ENCODE measurements around the gene VDAC1.

The VDAC1 gene

DNA sequence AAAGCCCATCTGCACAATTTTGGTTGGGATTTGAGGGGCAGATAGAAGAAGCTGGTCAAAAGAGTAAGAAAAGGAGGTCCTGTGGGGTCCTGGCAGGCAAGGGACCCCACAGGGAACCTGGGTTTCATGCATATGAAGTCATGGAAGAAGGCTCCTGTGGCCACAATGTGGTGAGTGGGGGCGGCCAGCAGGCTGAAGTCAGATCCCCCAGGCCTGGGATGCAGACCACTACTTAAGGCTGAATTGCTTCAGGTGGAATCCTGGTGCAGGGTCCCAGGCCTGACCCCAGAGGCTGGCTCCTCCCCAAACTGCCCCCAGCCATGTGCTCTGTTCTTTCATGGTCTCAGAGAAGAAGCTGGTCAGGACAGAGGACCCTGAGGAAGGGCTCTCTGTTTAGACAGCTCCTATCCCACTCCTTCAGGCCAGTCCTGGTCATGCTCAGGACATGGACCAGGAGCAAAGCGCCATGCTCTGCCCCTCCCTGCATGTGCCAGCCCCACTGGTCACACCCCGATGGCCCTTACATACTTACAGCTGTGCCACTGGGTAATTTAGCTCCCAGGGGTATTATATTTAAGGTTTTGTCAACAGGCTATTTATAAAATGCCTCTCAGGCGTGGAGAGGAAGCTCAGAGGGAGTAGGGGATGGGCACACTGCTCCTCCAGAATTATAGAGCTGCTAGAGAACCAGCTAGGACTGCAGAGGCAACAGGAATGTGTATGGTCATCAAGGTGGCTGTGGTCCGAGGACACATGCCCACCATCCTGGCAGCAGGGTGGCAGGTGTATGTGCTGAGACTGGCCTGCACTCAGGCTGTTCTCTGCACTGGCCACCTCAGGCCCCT is 69.7 kb downstream of the VDAC1 start:
- Histone ChIP-seq H3K4me2 (no peak overlapping the region), H3K27me3 (ENCODE audit: insufficient read depth, low read depth) (no peaks in the 10 kb centered on the region), H3K9ac (no peak overlapping the region), H3K4me1 (ENCODE audit: low read depth, poor library complexity, severe bottlenecking) (peaks cover 5% of the 10 kb centered on the region), H3K27ac (no peak overlapping the region), H3K36me3 (ENCODE audit: insufficient read depth) (no peaks in the 10 kb centered on the region), H2AFZ (ENCODE audit: low read depth) (no peak overlapping the region), H3K4me3 (IDR thresholded peaks at IDR 0.05; ENCODE audit: insufficient read depth, low read depth, low read length) (no peak overlapping the region), H4K20me1 (ENCODE audit: insufficient read depth) (no peaks in the 10 kb centered on the region), H3K79me2 (ENCODE audit: insufficient read depth, low read depth) (no peaks in the 10 kb centered on the region)
- TF ChIP-seq, protein P1, sequence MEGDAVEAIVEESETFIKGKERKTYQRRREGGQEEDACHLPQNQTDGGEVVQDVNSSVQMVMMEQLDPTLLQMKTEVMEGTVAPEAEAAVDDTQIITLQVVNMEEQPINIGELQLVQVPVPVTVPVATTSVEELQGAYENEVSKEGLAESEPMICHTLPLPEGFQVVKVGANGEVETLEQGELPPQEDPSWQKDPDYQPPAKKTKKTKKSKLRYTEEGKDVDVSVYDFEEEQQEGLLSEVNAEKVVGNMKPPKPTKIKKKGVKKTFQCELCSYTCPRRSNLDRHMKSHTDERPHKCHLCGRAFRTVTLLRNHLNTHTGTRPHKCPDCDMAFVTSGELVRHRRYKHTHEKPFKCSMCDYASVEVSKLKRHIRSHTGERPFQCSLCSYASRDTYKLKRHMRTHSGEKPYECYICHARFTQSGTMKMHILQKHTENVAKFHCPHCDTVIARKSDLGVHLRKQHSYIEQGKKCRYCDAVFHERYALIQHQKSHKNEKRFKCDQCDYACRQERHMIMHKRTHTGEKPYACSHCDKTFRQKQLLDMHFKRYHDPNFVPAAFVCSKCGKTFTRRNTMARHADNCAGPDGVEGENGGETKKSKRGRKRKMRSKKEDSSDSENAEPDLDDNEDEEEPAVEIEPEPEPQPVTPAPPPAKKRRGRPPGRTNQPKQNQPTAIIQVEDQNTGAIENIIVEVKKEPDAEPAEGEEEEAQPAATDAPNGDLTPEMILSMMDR (conservative IDR thresholded peaks at IDR 0.05; ENCODE audit: low read depth, low read length) = no peak

DNA sequence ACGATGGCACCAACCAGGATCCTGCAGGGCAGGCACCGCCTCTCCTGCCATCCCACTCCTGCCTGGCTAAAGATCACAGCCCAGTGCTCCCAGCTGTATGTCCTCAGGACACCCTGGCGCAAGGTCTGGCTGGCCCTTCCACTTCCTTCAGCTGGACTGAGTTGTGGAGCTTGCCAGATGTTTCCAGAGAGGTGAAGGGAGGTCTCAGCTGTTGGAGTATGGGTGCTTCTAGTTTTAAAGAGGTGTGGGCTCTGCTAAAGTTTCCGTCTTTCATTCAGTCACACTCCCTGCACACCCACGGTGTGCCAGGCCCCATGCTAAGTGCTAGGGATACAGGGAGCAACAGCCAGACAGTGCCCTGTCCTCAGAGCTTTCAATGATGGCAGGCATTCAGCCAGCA is 70.5 kb downstream of the VDAC1 start:
- H2AFZ ChIP-seq (ENCODE audit: low read depth) = no peak overlapping the region
- H3K36me3 ChIP-seq (ENCODE audit: insufficient read depth) = no peaks in the 10 kb centered on the region
- no peak overlapping the region for H3K9ac ChIP-seq
- no peak overlapping the region for H3K27ac ChIP-seq
- H3K27me3 ChIP-seq (ENCODE audit: insufficient read depth, low read depth) = no peaks in the 10 kb centered on the region
- no peaks in the 10 kb centered on the region for H3K79me2 ChIP-seq (ENCODE audit: insufficient read depth, low read depth)
- H3K4me1 ChIP-seq (ENCODE audit: low read depth, poor library complexity, severe bottlenecking) = peaks cover 3% of the 10 kb centered on the region
- no peak overlapping the region for H3K4me2 ChIP-seq
- no peak overlapping the region for H3K4me3 ChIP-seq (IDR thresholded peaks at IDR 0.05; ENCODE audit: insufficient read depth, low read depth, low read length)
- no peaks in the 10 kb centered on the region for H4K20me1 ChIP-seq (ENCODE audit: insufficient read depth)
- TF ChIP-seq, protein P1 (conservative IDR thresholded peaks at IDR 0.05; ENCODE audit: low read depth, low read length) = no peak

DNA sequence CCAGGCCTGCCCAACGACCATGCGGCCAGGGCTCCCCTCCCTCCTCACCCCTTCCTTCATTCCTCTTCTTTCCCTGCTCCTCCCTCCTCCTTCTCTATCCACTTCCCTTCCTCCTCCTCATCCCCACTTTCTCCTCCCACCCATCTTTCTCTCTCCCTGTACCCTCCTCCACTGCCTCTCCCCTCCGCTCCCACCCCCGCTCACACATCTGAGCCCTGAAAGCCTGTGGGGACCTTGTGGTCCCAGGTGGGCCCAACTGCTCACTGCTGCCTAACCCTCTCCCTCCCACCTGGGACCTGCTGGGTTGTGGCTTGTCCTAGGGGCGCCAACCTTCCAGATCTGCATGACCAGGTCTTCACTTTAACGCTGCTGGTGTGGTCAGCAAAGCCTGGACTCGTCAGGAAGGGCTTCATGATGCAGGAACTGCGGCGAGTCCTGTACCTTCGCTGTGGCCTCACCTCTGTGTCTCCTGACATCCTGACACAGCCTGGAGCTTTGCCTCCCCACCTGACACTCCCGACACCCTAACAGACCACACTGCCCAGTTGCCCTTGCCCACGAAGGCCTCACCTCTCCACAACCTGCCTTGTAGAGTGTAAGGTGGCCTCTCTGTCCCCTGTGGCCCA is 71.0 kb downstream of the VDAC1 start:
- TF ChIP-seq, protein P1 (conservative IDR thresholded peaks at IDR 0.05; ENCODE audit: low read depth, low read length) = no peak
- Histone ChIP-seq H3K9ac (no peak overlapping the region), H3K4me3 (IDR thresholded peaks at IDR 0.05; ENCODE audit: insufficient read depth, low read depth, low read length) (no peak overlapping the region), H3K4me1 (ENCODE audit: low read depth, poor library complexity, severe bottlenecking) (peaks cover 3% of the 10 kb centered on the region), H3K27me3 (ENCODE audit: insufficient read depth, low read depth) (no peaks in the 10 kb centered on the region), H4K20me1 (ENCODE audit: insufficient read depth) (no peaks in the 10 kb centered on the region), H3K36me3 (ENCODE audit: insufficient read depth) (no peaks in the 10 kb centered on the region), H3K79me2 (ENCODE audit: insufficient read depth, low read depth) (no peaks in the 10 kb centered on the region), H3K4me2 (no peak overlapping the region), H3K27ac (no peak overlapping the region), H2AFZ (ENCODE audit: low read depth) (no peak overlapping the region)

DNA sequence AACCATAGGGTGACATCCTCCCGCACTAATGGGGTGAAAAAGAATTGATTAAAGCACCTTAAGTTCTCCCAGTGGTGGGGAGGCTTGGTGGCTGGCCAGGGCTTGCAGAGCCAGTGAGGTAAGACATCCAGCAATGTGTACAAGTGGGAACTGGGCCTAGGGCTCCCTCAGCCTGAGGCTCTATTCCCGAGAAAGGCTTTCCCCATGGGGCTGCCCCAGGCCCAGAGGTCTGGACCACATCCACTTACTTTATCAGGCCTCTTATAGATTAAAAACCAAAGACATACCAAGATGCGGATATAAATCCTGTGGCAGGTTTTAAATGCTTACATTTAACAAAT is 71.6 kb downstream of the VDAC1 start:
- Histone ChIP-seq H3K9ac (no peak overlapping the region), H3K79me2 (ENCODE audit: insufficient read depth, low read depth) (no peaks in the 10 kb centered on the region), H3K27ac (no peak overlapping the region), H2AFZ (ENCODE audit: low read depth) (no peak overlapping the region), H3K4me1 (ENCODE audit: low read depth, poor library complexity, severe bottlenecking) (peaks cover 4% of the 10 kb centered on the region), H3K36me3 (ENCODE audit: insufficient read depth) (no peaks in the 10 kb centered on the region), H3K4me2 (no peak overlapping the region), H3K4me3 (IDR thresholded peaks at IDR 0.05; ENCODE audit: insufficient read depth, low read depth, low read length) (no peak overlapping the region), H3K27me3 (ENCODE audit: insufficient read depth, low read depth) (no peaks in the 10 kb centered on the region), H4K20me1 (ENCODE audit: insufficient read depth) (no peaks in the 10 kb centered on the region)
- TF ChIP-seq, protein P1 (conservative IDR thresholded peaks at IDR 0.05; ENCODE audit: low read depth, low read length) = no peak

Data from KMS-11 (cell line).